Stimulated activated CD8-positive, alpha-beta memory T cell treated with anti-CD3 and anti-CD28 coated beads, Interleukin-15, amount 100 ng/mL, for 48 hours (primary cell): ENCODE results near the gene BCAN.

Experiments used
- DNase-seq, 2 donors: peaks; one replicate each; pipeline ENCODE4 v3.0.0-alpha.2; 2020; ENCODE audit warnings: low read depth in 2 of 2

BCAN gene

DNA sequence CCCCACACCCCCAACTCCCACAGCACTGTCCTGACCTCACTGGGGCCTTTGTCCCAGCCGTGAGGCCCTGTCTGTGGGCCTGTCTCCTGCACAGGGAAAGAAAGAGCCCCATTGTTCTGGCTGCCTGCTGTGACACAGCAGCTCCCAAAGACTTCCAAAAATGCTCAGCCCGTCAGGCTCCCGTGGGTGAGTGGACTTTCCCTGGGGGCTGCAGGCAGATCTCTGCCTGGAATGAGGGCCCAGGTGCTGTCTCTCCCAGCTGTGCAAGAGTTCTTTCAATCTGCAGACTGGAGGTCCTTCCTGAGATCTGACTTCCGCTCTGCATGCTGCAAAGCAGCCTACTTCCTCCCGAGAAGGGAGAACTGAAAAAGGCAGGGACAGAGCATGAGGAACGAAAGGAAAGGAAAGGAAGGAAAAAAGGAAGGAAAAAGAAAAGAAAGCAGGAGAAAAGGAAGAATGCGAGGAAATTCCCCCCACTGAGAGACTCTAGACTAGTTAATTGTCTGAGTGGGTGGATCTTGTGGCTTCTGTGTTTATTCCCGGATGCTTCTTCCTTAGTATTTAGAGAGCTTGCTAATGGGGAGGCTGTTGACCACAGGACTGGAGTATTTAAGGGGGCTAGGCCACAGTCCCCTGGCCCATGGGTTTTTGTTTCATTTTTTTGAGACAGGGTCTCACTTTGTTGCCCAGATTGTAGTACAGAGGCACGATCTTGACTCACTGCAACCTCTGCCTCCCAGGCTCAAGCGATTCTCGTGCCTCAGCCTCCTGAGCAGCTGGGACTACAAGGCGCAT is 20.3 kb downstream of the BCAN start:
- DNase-seq = no peak

DNA sequence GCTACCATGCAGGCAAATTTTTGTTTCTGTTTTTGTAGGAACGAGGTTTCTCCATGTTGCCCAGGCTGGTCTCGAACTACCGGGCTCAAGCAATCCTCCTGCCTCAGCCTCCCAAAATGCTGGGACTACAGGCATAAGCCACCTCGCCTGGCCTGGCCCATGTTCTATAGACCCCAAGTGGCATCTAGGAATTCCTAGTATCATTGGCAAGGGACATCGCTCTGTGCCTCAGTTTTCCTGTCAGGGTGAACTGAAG is 20.8 kb downstream of the BCAN start:
- no peak for DNase-seq

DNA sequence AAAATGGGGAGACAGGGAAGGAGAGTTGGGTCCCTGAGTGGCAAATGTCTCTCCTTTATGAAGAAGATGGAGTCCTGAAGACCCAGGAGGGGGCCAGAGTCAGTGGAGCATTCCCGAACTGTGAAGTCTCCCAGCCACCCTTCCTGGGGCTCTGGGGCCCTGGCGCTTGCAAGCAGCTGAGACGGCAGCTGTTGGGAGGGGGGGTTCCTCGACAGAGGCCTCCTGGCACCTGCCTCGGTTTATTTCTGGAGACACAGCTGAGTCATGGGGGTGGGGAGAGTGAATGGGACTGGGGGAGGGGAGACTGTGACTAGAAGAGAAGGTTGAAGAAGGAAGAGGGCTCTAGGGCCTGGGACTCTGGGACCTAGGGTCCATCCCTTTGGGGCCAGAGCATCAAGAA is 21.3 kb downstream of the BCAN start:
- no peak for DNase-seq

DNA sequence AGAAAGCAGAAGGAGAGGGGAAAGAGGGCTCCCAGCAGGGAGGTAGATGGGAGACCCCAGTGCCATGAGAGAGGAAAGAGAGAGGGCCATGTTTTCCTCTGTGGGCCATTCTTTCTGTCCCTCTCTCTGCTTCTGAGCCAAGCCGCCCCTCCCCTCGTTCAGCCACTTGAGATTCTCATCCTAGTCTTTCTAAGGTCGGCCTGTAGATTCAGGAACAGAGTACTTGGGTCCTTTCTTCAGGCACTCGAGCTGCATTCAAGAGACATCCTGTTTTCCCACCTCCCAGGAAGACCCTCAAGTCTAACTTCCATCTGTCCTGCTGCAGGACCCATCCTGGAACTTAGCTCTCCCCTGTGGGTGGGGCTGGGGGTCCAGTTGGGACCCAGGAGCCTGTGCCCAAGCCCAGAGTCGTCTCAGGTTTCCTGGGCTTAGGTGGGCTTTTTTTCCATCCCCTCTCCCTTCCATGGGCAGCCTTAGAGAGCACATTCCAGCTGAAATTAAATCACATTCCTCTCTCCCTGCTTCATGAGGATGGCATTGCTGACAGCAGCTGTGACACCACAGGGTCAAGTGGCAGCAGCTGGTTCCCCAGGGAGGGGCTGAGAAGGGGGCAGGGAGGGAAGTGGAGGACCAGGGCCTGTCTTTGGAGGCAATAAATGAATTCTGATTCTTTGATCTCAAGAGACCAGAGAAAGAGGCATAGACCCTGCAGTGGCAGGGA is 22.3 kb downstream of the BCAN start:
- no peak for DNase-seq

DNA sequence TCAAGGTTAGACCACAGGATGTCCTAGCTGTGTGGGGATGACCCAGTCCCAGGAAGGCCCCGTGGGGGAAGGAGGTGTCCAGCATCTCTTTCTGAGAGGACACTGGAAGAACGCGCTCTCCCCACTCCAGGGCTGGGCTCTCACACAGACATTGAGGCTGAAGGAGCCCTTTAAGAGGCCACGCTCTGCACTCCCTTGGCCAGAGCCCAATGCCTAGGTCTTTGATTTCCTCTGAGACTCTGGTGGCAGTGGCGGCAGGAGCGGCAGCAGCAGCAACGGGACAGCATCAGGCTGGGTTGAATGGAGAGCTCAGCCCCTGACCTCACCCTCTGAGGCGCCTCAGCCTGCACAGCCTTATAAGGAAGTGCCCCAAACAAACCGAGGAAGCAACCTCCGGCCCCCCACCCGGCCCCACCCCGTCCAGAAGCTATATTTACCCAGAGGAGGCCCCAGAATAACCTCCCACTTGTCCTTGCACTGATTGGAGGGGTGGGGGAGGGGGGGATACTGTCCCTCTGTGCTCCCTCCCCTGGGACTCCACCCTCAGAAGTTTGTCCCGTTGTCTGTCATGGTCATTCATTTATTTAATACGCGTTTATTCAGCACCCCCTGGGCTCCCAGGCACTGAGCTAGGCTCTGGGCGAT is 23.0 kb downstream of the BCAN start:
- DNase-seq = no peak

DNA sequence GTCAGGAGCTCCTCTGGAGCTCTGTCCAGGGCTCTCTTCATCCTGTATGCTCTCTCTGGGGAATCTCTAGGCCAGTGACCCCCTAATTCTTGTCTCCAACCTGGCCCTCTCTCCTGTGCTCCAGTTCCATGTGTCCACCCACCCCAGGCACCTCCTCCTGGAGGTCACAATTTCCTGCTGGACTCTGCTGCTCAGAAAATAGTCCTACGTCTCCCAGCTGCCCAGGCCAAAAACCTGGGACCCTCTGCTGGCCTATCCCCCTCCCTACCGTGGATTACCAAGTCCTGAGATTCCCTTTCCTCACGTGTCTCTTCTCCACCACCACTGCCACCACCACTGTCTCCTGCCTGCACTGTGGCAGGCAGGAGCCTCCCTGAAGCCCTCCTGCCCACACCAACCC is 23.6 kb downstream of the BCAN start:
- no peak for DNase-seq

DNA sequence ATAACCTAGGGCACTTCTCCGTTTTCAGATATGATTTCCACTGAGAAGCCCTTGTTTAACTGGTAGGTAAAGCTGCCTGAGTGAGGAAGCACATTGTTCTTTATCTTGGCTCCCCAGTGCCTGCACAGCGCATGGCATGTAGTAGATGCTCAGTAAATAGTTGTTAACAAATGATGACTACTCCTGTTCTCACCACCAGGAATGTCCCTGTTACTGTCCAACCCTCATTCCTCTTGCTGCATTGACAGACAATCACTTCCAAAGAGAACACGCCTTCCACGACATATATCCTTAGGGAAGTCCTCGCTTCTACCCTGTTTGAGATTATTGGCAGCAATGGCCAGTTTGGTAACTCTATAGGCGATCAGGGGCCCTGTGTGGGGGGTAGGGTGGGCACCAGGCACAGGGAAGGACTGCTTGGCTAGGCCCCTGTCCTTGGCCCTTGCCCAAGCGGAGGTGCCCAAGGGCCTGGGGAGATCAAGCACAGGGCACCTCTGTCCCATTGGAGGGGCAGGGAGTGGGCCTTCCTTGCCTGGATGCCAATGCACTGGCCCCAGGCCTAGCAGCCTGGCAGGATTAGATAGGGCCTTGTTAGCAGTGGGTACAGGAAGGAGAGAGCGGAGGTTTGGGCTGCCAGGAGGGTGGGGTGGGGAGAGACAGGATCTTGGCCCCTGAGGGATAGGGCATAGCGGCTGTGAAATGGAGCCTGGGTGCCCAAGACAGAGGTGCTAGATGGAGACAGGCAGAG is 25.1 kb downstream of the BCAN start:
- DNase-seq = no peak

DNA sequence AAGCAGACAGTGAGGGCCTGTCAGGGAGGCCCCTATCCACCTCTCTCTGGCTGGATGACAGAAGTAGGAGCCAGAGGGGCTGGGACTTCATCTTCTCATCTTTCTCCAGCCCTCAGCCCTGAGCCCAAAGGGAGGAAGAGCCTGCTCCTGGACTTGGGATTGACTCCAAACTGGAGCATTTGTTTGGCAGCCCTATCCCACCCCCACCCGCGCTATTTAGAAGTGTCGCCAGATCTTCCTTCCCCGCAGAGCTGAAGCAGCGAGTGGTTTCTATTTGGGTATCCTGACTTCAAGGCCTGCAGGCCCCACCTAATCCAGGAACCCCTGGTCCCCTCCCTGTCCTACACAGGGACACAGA is 25.7 kb downstream of the BCAN start:
- no peak for DNase-seq

DNA sequence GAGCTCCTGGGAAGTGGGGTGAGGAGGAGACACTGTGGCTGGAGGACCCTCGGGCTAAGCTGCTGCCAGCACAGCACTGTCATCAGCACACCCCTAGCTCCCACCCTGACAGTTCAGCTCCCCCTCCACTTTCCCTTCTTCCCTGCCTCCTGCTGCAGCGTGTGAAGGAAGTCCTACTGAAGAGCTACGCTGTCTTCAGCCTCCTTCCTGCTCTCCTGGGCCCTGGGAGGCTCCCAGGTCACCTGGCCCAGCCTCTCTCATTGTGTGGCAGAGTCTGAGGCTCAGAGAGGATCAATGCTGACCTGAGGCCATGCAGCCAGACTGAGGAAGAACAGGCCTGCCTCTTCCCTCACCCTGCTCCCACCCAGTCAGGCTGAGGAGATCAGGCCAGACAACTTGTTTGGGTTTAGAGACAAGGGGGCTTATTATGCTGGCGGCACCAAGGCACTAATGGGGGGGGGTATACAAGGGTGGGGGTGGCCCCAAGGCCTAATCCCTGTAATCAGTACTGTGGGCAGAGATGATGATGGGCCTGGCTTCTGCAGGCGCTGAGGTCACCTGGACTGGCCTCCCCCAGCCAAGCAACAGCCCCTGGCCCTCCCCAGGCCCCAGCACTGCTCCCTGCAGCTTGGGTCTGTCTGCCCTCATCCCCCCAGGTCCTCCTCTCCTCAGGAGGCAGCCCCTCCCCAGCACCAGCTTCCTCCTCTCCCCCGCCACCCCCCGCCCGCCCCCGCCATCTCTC is 26.2 kb downstream of the BCAN start:
- DNase-seq = no peak

DNA sequence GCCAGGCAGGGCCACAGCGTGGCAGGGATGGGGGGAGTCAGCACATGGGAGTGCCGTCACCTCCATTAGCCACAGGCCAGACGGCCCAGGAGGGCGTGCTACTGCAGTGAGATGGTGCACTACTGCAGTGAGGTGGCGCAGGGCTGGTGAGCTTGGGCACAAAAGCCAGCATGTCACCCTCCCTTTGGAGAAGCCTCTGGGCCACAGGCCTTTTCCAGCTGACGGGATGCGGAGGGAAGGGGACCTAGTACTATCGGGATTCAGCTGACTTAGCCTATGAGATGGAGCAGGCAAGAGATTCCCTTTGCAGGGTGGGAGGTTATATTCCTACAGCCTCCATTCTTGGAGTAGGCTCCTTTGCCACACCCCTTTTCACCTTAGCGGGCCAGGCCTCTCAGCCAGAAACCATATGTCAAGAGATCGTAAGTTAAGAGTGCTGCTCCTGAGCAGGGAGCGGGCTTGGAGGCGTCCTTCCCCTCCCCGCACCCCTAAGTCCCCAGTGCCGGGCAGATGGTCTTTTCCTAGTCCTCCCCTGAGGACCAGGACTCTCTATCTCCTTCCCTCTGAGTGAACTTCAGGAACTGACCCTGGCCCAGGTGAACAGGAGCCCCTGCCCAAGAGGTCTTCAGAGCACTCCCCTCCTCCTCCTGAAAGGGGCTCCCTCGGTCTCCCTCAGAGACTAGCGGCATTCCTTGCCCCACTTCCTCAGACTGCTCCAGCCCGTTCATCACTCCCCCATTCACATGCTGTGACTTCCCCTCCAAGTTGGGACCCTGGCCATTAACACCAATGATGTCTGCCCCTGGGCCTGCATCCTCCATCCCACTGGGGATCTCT is 27.1 kb downstream of the BCAN start:
- DNase-seq = no peak

DNA sequence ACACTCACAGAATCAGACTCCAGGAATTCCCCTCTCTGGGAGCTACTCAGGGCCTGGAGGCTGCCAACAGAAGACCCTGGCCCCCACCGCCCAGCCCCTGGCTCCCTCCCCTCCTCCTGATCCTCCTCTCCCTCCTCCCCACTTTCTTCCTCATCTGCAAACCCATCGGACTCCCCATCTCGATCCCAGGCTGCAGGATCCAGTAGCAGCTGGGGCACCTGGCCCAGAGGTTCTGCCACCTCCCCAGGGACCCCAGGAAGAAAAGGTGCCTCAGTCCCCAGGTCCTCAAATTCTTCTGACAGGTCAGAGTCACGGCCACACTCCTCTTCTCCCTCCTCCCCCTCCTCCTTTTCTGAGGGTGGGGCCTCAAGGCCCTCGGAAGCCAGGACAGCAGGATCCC is 27.9 kb downstream of the BCAN start:
- DNase-seq = no peak

DNA sequence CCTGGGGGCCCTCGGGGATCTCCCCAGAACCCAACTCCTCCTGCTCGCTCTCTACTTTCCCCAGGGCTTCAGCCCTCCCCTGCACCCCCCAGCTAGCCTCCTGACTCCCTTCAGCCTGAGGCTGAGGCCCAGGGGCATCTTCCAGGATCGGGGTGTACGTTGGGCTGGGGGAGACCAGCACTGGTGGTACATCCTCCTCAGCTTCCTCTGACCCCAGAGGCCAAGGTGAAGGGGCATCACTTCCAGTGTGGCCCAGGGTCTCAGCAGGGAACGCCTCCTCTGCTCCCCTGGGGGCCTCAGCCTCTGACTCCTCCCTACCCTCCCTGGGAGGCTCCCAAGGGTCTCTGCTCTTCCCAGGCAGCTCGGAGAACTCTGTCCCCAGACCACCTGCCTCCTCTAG is 28.4 kb downstream of the BCAN start:
- no peak for DNase-seq

DNA sequence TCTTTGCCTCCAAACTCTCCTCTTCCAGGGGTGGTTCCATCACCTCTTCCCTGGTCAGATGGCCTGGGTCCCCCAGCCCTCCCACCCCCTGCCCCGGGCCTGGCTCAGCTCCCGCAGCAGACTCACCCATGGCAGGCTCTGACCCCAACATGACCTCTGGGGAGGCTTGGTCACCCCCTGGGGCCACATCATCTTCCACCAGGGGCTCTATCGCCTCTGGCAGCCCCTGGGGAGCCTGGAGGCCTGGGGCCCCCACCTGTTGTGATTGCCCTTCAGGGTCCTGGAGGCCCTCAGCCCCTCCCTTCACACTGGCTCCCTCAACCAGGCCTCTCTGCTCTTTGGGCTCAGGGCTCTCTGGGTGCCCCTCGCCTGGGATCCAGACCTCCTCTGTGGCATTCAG is 28.9 kb downstream of the BCAN start:
- DNase-seq = no peak

DNA sequence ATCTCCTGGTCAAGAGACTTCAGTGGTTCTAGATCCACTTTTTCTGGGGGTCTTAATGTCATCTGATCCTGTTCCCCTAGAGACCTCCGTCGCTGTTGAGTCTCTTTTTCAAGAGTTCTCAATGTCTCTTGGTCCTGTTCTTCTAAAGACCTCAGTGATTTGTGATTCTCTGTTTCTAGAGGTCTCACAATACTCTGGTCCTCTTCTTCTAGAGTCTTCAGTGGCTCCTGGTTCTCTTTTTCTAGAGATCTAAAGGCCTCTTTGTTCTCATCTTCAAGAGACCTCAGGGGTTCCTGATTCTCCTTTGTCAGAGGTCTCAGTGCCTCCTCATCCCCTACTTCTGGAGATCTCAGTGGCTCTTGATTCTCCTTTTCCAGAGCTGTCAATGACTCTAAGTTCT is 29.9 kb downstream of the BCAN start:
- DNase-seq = no peak

DNA sequence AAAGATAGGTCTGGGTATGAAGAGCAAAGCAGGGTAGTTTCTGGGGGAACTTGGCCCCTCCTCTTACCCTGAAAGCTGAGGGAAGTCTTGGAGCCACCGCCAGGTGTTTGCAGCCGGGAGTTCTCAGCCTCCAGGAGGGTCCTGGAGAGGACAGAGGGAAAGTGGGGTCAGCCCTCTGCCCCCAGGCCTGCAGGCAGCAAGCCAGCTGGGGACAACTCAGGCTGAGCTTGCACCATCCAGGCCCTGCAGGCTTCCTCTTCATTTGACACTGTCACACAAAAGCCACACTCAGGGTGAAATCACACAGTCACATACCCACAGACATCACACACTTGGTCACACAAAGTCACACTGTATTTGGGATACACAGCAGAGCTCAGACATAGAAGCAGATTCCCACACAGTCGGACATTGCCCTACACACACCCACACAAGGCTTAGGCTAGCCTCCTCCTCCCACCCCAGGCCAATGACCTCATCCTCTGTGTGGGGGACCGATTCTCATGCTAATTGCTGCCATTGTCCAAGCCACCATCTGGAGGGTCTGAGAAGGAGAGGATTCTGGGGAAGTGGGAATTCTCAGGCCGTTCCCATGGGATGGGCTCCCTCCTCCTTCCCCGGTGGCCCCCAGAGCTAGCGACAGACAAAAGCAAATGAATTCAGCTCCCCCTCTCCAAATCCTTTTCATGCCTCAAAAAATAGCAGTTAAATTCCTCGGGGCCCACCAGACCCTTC is 31.6 kb downstream of the BCAN start:
- DNase-seq = no peak

DNA sequence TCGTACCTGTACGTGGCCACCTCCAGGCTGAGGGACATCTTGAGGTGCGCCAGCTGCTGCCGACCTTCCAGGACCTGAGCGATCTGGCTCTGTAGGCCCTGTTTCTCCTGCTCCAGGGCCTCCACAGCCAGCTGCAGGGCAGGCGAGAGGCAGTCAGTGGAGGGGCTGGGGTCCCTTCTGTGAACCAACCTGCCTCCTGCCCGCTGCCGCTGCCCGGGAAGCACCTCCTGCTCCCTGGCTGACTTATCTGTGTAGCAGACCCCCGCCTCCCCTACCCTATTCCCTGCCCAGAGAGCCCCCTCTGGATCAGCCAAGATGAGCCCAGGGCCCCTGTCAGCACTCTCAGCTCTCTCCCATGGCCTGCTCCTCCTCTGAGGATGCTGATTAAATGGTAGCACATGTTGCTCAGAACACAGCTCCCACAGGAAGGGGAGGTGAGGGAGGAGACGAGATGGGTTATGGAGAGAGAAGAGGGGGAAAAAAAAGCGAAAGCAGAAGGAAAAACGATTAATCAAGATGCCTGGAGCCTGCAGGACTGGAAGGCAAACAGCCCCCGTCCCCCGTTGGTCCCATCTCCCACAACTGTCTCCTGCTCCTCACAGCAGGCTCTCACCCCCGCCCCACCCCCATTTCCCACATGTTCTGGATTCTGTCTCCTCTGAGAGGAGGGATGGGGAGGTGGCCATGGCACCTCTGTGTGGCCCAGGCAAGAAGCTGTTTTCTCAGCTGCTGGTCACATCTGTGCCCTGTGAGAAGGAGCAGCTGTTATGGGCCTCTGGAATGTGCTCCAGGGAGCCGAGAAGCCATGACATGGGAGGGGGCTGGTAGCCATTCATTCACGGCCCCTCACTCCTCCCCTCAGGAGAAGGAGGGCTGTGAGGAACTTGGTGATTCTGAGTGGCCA is 33.5 kb downstream of the BCAN start:
- DNase-seq = no peak

DNA sequence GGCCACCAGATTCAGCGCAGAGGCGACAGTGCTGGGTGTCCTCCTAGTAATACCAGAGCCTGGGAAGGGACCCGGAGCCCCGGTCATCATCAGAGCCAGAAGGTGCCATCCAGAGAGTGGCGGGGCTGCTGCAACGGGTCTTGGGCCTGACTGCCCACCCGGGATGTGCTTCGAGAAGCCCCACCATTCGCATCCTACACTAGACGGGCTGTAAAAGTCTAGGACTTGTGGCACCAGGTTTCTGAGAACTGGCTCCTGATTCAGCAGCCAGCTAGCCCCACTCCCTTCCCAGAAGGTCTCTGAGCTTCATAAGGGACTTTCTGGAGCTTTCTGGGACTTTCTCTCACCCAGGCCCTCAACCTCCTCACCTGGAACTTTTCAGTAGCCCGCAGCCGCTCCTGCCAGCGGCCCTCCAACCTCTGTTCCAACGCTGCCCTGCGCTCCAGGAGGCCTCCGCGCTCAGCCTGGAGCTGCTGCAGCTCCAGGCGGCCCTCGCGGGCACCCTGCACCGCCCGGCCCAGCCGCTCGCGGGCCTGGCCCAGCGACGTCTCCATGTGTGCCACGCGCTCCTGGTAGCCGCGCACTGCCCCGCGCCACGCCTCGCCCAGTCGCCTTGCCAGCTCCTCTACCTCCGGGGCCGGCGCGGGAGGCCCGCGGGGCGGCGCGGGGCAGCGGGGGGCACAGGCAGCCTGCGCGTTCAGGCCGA is 34.4 kb downstream of the BCAN start:
- DNase-seq = no peak

DNA sequence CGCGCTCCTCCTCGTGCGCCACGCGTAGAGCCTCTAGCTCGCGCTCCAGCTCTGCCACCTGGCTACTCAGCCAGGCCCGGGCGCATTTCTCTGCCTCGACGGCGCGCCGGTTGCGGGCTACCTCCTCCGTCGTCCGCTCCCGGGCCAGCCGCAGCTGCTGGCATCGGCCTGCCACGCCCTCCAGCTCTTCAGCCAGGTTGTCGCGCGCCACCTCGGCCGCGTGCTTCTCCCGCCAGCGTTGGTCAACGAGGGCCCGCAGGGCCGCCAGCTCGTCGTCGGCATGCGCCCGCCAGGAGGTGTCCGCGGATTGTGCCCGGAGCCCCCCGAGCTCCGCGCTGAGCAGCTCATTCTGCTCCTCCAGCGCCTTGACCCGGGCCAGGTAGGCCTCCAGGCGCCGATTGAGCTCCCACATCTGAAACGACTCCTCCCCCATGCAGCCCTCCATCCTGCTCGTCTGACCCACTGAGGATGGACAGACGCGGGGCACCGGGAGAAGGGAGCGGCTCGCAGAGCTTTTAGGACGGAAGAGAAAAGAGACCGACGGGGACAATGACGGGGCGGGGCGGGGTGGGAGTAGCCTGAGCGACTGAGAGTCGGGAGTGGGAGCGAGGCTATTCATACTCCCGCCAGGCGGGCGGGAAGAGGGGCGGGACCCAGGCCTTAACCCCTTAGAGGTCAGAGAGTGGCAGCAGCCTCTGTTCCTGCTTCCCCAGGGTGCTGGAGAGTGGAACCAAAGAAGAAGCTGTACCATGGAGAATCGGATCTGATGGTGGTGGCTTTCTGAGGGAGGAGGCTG is 35.1 kb downstream of the BCAN start, which contains the start of gene NES:
NES (minus strand) TSS at position 588 of the 796 bp plus-strand sequence; CDS start at position 445, 143 bp downstream.
- DNase-seq = no peak
